HG02623 (cell line): Measurements from ENCODE around the gene FGF2.
"Not testable (repeated sequence)": the region's sequence is repeated elsewhere in the genome, so short reads cannot be mapped to it uniquely, and the experiment has no call there.

Experiments used
- ATAC-seq: cut with Tn5 transposase; IDR thresholded peaks from one replicate; pipeline ENCODE4 v1.9.1; 2021; ENCODE audit warnings: moderate library complexity; ENCODE audit not compliant: unreplicated experiment

The FGF2 gene

DNA sequence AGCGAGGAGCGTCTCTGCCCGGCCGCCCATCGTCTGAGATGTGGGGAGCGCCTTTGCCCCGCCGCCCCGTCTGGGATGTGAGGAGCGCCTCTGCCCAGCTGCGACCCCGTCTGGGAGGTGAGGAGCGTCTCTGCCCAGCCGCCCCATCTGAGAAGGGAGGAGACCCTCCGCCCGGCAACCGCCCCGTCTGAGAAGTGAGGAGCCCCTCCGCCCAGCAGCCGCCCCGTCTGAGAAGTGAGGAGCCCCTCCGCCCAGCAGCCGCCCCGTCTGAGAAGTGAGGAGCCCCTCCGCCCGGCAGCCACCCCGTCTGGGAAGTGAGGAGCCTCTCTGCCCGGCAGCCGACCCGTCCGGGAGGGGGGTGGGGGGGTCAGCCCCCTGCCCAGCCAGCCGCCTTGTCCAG is 14.8 kb upstream of the FGF2 start:
- ATAC-seq, result not testable (repeated sequence)

DNA sequence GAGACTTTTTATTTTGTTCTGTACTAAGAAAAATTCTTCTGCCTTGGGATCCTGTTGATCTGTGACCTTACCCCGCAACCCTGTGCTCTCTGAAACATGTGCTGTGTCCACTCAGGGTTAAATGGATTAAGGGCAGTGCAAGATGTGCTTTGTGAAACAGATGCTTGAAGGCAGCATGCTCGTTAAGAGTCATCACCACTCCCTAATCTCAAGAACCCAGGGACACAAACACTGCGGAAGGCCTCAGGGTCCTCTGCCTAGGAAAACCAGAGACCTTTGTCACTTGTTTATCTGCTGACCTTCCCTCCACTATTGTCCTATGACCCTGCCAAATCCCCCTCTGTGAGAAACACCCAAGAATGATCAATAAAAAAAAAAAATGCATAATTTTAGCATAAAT is 13.8 kb upstream of the FGF2 start:
- not testable (repeated sequence) for ATAC-seq

GRCh38 chr4:122814426-122814825 is 12.2 kb upstream of the FGF2 start:
- ATAC-seq, result peak; percentile 99

DNA sequence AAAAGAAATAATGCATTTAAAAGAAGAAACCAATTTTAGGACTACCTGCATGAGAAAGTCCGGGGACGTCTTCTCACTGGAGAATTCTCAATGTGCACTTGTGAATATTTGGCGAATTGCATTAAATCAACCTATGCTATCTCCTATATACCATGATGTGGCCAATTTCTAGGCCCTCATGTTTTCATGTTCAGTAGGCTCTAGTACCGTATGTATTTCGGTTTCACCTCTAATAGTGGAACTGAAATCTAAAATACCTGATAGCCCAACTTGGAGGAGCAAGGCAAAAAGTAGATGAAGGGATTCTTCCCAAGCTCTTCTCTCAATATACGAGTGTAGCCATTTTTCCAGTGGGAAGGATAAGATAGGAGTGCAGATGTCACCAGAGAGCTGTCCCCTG is 11.4 kb upstream of the FGF2 start:
- ATAC-seq, result no peak

- ATAC-seq, result no peak
These were observed 10.2 kb upstream of the FGF2 start for GRCh38 chr4:122816476-122816875.

- no peak for ATAC-seq
These were observed 6.8 kb upstream of the FGF2 start for GRCh38 chr4:122819708-122820449.

- no peak for ATAC-seq
These were observed 5.5 kb upstream of the FGF2 start for GRCh38 chr4:122821092-122821491.

DNA sequence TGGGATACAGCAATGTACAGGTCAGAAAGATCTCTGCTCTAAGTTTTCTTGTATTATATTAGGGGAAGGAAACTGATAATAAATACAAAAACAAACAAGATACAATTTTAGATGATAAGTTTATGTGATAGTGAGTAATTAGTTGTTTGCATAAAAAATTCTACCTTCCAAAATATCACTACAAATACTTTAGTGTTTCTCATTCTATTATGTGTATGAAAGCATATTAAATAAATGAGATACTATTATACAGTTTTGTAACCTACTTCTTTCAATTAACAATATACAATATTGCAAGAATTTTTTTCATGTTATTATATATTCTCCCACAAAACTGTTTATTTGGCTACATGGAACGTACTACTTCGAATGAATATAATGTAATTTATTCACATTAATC is 4.2 kb upstream of the FGF2 start:
- ATAC-seq, result no peak

DNA sequence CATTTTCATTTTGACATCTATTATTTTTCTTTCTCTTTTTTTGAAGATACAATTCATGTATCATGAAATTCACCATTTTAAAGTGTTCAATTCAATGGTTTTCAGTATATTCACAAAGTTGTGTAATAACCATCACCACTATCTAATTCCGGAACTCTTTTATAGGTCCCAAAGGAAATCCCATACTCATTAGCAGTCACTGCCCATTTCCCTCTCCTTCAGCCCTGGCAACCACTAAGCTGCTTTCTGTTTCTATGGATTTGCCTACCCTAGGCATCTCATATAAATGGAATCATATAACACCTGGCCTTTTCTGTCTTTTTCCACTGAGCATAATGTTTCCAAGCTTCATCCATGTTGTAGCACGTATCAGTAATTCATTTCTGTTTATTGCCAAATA is 3.2 kb upstream of the FGF2 start:
- ATAC-seq, result no peak

DNA sequence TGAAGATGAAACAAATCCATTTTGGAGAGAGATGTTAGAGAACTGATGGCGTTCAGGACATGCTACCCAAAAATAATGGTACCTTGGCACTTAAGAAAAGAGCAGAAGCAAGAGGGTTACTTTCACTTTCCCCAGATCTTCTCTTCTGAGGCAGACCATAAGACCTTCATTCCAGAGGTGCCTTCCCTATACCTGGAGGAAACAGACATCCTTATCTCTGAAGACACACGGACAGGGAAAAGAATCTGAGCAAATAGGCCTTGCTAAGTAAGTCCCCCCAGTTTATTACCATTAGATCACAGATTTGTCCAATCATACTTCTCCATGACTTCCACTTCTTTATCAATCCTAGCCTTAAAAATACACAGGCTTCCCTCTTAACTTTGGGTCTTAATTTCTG is 2.0 kb upstream of the FGF2 start:
- no peak for ATAC-seq

DNA sequence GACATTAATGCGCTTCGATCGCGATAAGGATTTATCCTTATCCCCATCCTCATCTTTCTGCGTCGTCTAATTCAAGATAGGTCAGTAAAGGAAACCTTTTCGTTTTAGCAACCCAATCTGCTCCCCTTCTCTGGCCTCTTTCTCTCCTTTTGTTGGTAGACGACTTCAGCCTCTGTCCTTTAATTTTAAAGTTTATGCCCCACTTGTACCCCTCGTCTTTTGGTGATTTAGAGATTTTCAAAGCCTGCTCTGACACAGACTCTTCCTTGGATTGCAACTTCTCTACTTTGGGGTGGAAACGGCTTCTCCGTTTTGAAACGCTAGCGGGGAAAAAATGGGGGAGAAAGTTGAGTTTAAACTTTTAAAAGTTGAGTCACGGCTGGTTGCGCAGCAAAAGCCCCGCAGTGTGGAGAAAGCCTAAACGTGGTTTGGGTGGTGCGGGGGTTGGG is 528 bp upstream of the FGF2 start:
- ATAC-seq, result no peak

DNA sequence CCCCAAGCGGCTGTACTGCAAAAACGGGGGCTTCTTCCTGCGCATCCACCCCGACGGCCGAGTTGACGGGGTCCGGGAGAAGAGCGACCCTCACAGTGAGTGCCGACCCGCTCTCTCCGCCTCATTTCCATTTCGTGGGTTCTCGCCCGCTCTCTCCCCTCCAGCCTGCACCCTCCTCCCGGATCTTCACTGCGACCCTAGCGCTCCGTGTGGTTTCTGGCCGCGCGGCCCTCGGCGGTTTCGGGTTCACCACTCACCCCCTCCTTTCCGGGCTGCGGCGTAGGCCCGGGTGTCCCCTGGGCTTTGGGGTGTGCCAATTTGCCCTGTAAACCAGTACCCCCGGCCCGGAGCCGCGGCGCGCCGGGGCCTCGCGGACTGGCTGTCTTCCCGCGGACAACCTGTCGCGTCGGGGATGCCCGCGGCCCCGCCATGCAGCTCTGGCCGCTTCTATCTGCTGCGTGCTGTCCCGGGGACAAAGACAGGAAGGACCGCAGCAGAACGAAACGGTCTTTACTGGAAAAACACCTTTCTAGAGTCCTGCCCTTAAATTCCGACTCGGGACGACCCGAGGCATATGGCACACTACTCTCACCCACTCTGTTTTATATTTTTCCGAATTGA is 737 bp downstream of the FGF2 start:
- peak; percentile 47 for ATAC-seq

GRCh38 chr4:122827879-122828601 is 1.4 kb downstream of the FGF2 start:
- peak; percentile 86 for ATAC-seq

DNA sequence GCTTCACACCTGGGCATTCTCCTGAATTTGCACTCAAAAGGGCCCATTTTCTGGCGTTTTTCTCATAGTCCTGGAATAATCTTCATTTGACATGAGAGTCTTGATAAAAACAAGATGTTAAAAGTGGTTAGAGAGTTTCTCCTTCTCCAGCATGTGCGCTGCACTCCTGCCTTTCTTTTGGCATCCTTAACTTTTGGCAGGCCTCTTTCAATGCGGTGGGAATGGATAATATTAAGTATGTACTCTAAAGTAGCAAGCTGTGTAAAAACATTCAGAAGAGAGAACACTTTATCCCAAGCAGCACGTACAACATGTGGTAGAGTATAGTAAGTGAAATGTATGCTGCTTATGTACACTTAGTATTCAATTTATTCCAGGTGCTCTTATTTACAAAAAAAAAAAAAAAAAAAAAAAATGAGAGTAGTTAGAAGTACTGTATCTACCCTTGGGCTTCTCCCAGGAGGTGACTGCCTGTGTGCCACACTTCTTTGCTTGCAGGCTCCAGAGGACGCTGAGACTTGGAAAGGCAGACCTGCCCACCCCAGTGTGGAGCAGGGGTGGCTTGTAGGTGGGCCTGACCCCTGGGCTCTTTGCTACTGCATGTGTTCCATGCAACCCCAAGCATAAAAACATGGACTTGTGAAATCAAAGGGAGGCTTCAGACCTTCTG is 3.9 kb downstream of the FGF2 start:
- no peak for ATAC-seq

- ATAC-seq, result no peak
These were observed 5.0 kb downstream of the FGF2 start for GRCh38 chr4:122831515-122832196.

DNA sequence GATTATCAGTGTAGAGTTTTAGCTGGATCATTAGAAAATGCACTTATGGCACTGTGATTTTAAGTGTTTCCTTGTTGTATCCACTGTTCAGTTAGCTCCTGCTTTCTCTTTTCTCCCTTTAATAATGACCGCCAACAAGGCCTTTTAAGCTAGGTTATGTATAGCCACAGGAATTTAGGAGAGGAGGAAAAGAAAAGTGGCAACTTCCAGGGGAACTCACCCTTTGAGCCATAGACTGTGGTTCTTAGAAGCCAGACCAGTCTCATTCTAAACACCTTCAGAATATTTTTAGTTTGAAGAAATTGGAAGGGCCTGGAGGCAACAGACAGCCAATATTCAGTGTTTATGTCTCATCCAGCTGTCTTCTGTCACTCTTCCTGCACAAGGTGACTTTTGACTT is 6.1 kb downstream of the FGF2 start:
- no peak for ATAC-seq

DNA sequence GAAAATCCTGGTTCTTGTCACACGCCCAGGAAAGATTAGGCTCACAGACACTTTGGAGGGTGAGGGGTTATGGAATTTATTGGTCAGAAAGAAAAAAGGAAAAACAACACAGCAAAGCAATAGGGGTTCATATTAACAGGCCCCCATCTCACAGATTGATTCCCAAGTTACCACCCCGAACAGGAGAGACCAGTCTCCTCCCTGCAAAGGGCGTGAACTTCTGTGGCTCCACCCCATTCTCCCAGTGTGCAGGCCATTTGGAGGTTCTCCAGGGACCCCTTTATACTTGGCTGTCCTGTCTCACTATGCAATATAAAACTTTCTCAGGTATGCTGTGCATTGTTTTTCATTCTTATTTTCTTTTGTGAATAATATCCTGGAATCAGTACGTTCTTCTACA is 7.4 kb downstream of the FGF2 start:
- no peak for ATAC-seq

DNA sequence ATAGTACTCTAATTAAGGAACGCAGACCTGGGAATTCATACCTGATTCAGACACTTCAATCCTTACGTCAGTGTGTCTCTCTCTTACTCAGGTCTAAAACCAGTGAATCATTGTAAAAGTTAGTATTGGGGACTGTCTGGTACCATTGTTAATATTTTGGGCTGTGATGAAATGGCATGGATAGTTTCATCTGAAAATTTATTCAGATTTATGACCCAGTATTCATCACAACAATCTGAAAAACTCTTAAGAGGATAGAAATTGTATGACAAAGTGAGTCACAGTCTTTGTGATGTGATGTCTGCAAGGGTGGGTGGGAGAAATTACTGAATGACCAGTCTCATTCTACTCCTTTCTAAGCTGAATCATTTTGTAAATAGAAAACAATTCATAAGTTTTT is 10.3 kb downstream of the FGF2 start:
- ATAC-seq, result no peak

- ATAC-seq, result no peak
These were observed 11.4 kb downstream of the FGF2 start for GRCh38 chr4:122838034-122838433.

DNA sequence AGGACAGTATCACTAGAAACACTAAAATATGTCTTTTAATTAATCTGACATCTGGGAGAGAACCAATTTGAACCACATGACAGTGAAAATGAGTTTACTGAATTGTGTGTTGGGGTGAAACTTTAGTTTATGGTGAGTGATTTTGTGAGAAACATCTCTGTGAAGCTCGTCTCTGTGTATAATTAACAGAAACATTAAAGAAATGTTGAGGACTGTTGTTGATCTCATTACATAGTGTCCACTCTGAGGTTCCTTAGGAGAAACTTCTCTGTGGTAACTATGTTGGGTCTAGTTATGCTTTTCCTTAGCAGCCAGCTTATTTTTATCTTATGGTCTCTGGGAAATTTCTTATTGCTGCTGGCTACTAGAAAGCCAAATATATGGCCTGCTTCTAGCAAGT is 15.8 kb downstream of the FGF2 start:
- no peak for ATAC-seq

DNA sequence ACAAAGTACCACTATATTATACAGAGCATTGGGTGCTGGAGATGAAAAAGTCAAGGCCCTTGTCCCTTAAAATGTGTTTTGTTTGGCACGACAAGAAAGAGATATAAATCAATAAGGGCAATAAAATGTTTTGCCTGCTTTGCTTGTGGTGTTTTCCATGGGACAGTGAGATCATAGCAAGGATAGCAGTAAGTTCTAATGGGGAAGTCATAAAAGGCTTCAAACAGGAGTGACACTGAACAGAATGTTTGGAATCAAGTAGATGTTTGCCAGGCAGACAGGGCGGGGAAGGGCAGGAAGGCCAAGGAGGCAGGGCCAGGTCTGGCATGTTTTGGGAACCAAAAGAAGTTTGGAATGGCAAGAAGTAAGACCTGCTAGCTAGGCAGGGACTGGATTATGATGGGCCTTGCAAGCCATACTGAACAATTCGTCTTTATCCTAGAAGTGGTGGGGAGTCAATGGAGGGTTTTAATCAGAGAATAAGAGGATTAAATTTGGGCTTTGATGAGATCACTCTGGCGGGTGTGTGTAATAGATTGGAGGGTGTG is 16.4 kb downstream of the FGF2 start:
- ATAC-seq, result no peak
